PC-9 (cell line): Measurements from ENCODE around the gene NKAIN1. TPM values are rescaled to one million over a fixed set of nuclear protein-coding genes. Genes with fewer than 3 reads are reported as not detected.
"Not testable (repeated sequence)": the region's sequence is repeated elsewhere in the genome, so short reads cannot be mapped to it uniquely, and the experiment has no call there.

Experiments
- BruUV-seq: library from RNA; stranded (reverse); fragments of 400-500 nt; replicated peaks from 2 replicates; lab custom pipeline; 2021; lab: Mats Ljungman, UMichigan
- CTCF ChIA-PET: fragments of 300-600 bp; sonication (Branson Sonifier 250); formaldehyde crosslinking; loops from one replicate; lab custom pipeline; 2022; ENCODE audit warnings: antibody characterized with exemption; lab: Charles Lee
- POLR2A ChIA-PET: fragments of 300-600 bp; sonication (Branson Sonifier 250); formaldehyde crosslinking; loops from one replicate; lab custom pipeline; 2022; ENCODE audit warnings: antibody characterized with exemption; ENCODE audit not compliant: unreplicated experiment; lab: Charles Lee
- DNase-seq, 2 experiments: peaks; one replicate each; pipeline versions ENCODE4 v3.0.0 to v3.0.0-alpha.2; 2015 to 2022; ENCODE audit warnings: mixed read lengths in 1 of 2
- H2AFZ ChIP-seq: fragments of 200-600 bp; sonication (generic); 2 replicates; pipeline ENCODE4 v1.8.1; 2017; ENCODE audit warnings: antibody characterized with exemption
- H3F3A ChIP-seq: fragments of 200-600 bp; sonication (generic); 2 replicates; pipeline ENCODE4 v1.8.1; 2017; ENCODE audit warnings: antibody characterized with exemption, mild to moderate bottlenecking, low read depth; ENCODE audit not compliant: insufficient read depth
- H3K27ac ChIP-seq: fragments of 200-600 bp; sonication (generic); 2 replicates; pipeline ENCODE4 v1.6.1; 2016; ENCODE audit warnings: mixed run types
- H3K27me3 ChIP-seq: fragments of 200-600 bp; sonication (generic); 2 replicates; pipeline ENCODE4 v1.6.1; 2016; ENCODE audit warnings: low read depth, mixed run types; ENCODE audit not compliant: insufficient read depth
- H3K36me3 ChIP-seq: fragments of 200-600 bp; sonication (generic); 2 replicates; pipeline ENCODE4 v1.6.1; 2016; ENCODE audit warnings: low read depth, mixed run types
- H3K4me1 ChIP-seq: fragments of 200-600 bp; sonication (generic); replicated peaks from 2 replicates; pipeline ENCODE4 v1.6.1; 2016; ENCODE audit warnings: mixed run types; ENCODE audit not compliant: insufficient read depth
- H3K4me2 ChIP-seq: fragments of 200-600 bp; sonication (generic); 2 replicates; pipeline ENCODE4 v1.6.1; 2017; ENCODE audit warnings: mixed run types
- H3K4me3 ChIP-seq: fragments of 200-600 bp; sonication (generic); 2 replicates; pipeline ENCODE4 v1.6.1; 2016; ENCODE audit warnings: mixed run types
- H3K79me2 ChIP-seq: fragments of 200-600 bp; sonication (generic); 2 replicates; pipeline ENCODE4 v1.6.1; 2017; ENCODE audit warnings: low read depth, mixed run types
- H3K9me2 ChIP-seq: fragments of 200-600 bp; sonication (generic); 2 replicates; pipeline ENCODE4 v1.8.1; 2017; ENCODE audit warnings: mild to moderate bottlenecking; ENCODE audit not compliant: insufficient read depth
- H3K9me3 ChIP-seq: fragments of 200-600 bp; sonication (generic); 2 replicates; pipeline ENCODE4 v1.8.1; 2016; ENCODE audit warnings: low read depth; ENCODE audit not compliant: insufficient read depth
- H4K20me1 ChIP-seq: fragments of 200-600 bp; sonication (generic); 2 replicates; pipeline ENCODE4 v1.8.1; 2017; ENCODE audit not compliant: insufficient read depth
- EZH2 ChIP-seq: fragments of 200-600 bp; sonication (generic); IDR thresholded peaks from 2 replicates; pipeline ENCODE4 v1.8.0; 2017; ENCODE audit warnings: antibody characterized with exemption, low read depth
- intact Hi-C: fragments of 100-400 bp; cut with micrococcal nuclease; formaldehyde crosslinking; loops from one replicate; pipeline ENCODE4 v1.10.0; 2022; ENCODE audit not compliant: unreplicated experiment
- total RNA-seq: library from RNA; stranded (reverse); gene quantifications from 2 replicates; pipeline ENCODE4 v1.2.3, GENCODE V29; 2021
- TF ChIP-seq, protein P1 (sequence below): fragments of 200-600 bp; sonication (generic); conservative IDR thresholded peaks from 2 replicates; pipeline ENCODE4 v1.6.1; 2017; ENCODE audit warnings: mixed run types, antibody characterized with exemption, mild to moderate bottlenecking, moderate library complexity

NKAIN1 gene
- total RNA-seq, 1 experiment from 2014 or later = 0.96 TPM

GRCh38 chr1:31264790-31265386, 25.2 kb upstream of the NKAIN1 start:
- H3F3A ChIP-seq = no peaks in the 10 kb centered on the region
- H3K9me2 ChIP-seq = no peaks in the 10 kb centered on the region
- H3K27ac ChIP-seq = no peak overlapping the region
- H3K36me3 ChIP-seq = 0 out of 2 replicates have a peak, but pooled peaks cover 3% of the 10 kb centered on the region
- TF ChIP-seq, protein P1, sequence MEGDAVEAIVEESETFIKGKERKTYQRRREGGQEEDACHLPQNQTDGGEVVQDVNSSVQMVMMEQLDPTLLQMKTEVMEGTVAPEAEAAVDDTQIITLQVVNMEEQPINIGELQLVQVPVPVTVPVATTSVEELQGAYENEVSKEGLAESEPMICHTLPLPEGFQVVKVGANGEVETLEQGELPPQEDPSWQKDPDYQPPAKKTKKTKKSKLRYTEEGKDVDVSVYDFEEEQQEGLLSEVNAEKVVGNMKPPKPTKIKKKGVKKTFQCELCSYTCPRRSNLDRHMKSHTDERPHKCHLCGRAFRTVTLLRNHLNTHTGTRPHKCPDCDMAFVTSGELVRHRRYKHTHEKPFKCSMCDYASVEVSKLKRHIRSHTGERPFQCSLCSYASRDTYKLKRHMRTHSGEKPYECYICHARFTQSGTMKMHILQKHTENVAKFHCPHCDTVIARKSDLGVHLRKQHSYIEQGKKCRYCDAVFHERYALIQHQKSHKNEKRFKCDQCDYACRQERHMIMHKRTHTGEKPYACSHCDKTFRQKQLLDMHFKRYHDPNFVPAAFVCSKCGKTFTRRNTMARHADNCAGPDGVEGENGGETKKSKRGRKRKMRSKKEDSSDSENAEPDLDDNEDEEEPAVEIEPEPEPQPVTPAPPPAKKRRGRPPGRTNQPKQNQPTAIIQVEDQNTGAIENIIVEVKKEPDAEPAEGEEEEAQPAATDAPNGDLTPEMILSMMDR = no peak
- TF ChIP-seq EZH2 = no peak
- POLR2A ChIA-PET = no interaction called here
- no peaks in the 10 kb centered on the region for H4K20me1 ChIP-seq
- no peak overlapping the region for H3K4me3 ChIP-seq
- no peaks in the 10 kb centered on the region for H3K9me3 ChIP-seq
- no peak overlapping the region for H2AFZ ChIP-seq
- H3K27me3 ChIP-seq = no peaks in the 10 kb centered on the region
- BruUV-seq = no TSS peak
- H3K4me1 ChIP-seq = no peaks in the 10 kb centered on the region
- no peaks in the 10 kb centered on the region for H3K79me2 ChIP-seq
- intact Hi-C loops = no loop called here
- no peak overlapping the region for H3K4me2 ChIP-seq
- CTCF ChIA-PET = no interaction called here
- DNase-seq = no peak

- Histone ChIP-seq H4K20me1 (no peaks in the 10 kb centered on the region), H3K36me3 (no peaks in the 10 kb centered on the region), H3K4me3 (no peak overlapping the region), H3K9me2 (no peaks in the 10 kb centered on the region), H3F3A (no peaks in the 10 kb centered on the region), H3K4me2 (no peak overlapping the region), H3K79me2 (no peaks in the 10 kb centered on the region), H3K27ac (no peak overlapping the region), H3K9me3 (no peaks in the 10 kb centered on the region), H3K27me3 (no peaks in the 10 kb centered on the region), H3K4me1 (no peaks in the 10 kb centered on the region), H2AFZ (no peak overlapping the region)
- no peak for DNase-seq
- no peak for TF ChIP-seq EZH2
- TF ChIP-seq, protein P1 = no peak
- no TSS peak for BruUV-seq
- POLR2A ChIA-PET = interaction anchor here (0.7 kb wide), 1 partner anchor 94 kb away, joined by 19 read pairs; no protein-coding TSS in a partner anchor
- intact Hi-C loops = no loop called here
- CTCF ChIA-PET = interaction anchor here (0.6 kb wide), 2 partner anchors 50 to 71 kb away, joined by 7 to 9 read pairs; no protein-coding TSS in a partner anchor
These were observed 23.7 kb upstream of the NKAIN1 start for GRCh38 chr1:31263408-31263807.

DNA sequence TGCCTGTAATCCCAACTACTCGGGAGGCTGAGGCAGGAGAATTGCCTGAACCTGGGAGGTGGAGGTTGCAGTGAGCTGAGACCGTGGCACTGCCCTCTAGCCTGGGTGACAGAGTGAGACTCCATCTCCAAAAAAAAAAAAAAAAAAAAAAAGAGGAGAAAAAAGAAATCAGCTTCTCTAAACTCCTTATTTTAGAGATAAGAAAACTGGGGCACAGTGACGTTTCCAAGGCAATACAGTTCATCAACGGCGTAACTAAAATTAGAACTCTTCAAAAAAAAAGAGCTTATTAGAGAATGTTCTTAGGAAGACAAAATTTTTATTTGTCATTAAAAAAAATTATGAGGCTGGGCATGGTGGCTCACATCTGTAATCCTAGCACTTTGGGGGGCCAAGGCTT, 22.7 kb upstream of the NKAIN1 start:
- DNase-seq, H3K9me3 ChIP-seq, H3K36me3 ChIP-seq, H4K20me1 ChIP-seq, H3K27me3 ChIP-seq, H3F3A ChIP-seq, H3K4me2 ChIP-seq, intact Hi-C loops, H3K4me3 ChIP-seq, H2AFZ ChIP-seq, BruUV-seq, H3K4me1 ChIP-seq, H3K79me2 ChIP-seq, H3K27ac ChIP-seq, H3K9me2 ChIP-seq, POLR2A ChIA-PET: not testable (repeated sequence)
- CTCF ChIA-PET = interaction anchor here (0.7 kb wide), 1 partner anchor 76 kb away, joined by 12 read pairs; no protein-coding TSS in a partner anchor

GRCh38 chr1:31261916-31262315, 22.2 kb upstream of the NKAIN1 start:
- no peaks in the 10 kb centered on the region for H3K4me1 ChIP-seq
- no peaks in the 10 kb centered on the region for H3K79me2 ChIP-seq
- no TSS peak for BruUV-seq
- intact Hi-C loops = no loop called here
- no peak overlapping the region for H2AFZ ChIP-seq
- H3K4me2 ChIP-seq = no peak overlapping the region
- ChIA-PET CTCF (no interaction called here), POLR2A (no interaction called here)
- no peak overlapping the region for H3K27ac ChIP-seq
- H3K4me3 ChIP-seq = no peak overlapping the region
- H4K20me1 ChIP-seq = no peaks in the 10 kb centered on the region
- no peak for TF ChIP-seq EZH2
- TF ChIP-seq, protein P1 = no peak
- no peaks in the 10 kb centered on the region for H3F3A ChIP-seq
- DNase-seq = no peak
- no peaks in the 10 kb centered on the region for H3K9me2 ChIP-seq
- H3K36me3 ChIP-seq = no peaks in the 10 kb centered on the region
- no peaks in the 10 kb centered on the region for H3K27me3 ChIP-seq
- no peaks in the 10 kb centered on the region for H3K9me3 ChIP-seq
